B cell (primary cell): ENCODE data around the gene AMN1.

Source experiments
- CTCF ChIP-seq: fragments of 200-600 bp; IDR thresholded peaks from one replicate; pipeline ENCODE4 v1.8.0; 2022; ENCODE audit warnings: antibody characterized with exemption, mild to moderate bottlenecking
- EZH2 ChIP-seq: IDR thresholded peaks from 2 replicates; pipeline ENCODE4 v1.6.1; 2012; ENCODE audit warnings: borderline replicate concordance, low read depth, mild to moderate bottlenecking, moderate library complexity, low read length; ENCODE audit not compliant: insufficient read depth, poor library complexity, severe bottlenecking

DNA sequence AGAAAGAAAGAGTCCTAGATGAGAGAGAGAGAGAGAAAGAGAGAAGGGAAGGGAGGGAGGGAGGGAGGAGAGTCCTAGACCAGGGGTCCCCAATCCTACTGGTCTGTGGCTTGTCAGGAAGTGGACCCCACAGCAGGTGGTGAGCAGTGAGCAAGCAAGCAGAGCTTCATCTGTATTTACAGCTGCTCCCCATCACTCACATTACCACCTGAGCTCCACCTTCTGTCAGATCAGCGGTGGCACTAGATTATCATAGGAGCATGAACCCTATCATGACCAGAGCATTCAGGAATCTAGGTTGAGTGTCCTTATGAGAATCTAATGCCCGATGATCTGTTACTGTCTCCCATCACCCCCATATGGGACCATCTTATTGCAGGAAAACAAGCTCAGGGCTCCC lies 39.2 kb upstream of the AMN1 start:
- TF ChIP-seq CTCF (no peak), EZH2 (no peak)
